Mesenchymal stem cell (in vitro differentiated cells and primary cell): ENCODE measurements around the gene LGALS1.
A peak's percentile ranks its signal among the peaks of the same experiment; 100 is the strongest.

ENCODE experiments used
- DNase-seq: peaks from one replicate; pipeline ENCODE4 v3.0.0-alpha.2; 2013
- H2AFZ ChIP-seq: one replicate; pipeline ENCODE4 v1.6.1; 2013; ENCODE audit warnings: low read depth, mild to moderate bottlenecking, control low read depth, inconsistent platforms, low read length, moderate library complexity
- H2AK5ac ChIP-seq: 2 replicates; pipeline ENCODE4 v1.6.1; 2013; ENCODE audit warnings: low read length, moderate library complexity, mild to moderate bottlenecking, inconsistent platforms; ENCODE audit not compliant: severe bottlenecking
- H2BK120ac ChIP-seq: one replicate; pipeline ENCODE4 v1.6.1; 2013; ENCODE audit warnings: low read depth, mild to moderate bottlenecking, inconsistent platforms, low read length, moderate library complexity
- H2BK12ac ChIP-seq, 2 experiments: one replicate each; pipeline ENCODE4 v1.6.1; 2013; ENCODE audit warnings: inconsistent platforms in 2 of 2, low read length in 2 of 2, mild to moderate bottlenecking in 2 of 2, moderate library complexity in 2 of 2, control low read depth in 1 of 2
- H2BK15ac ChIP-seq: one replicate; pipeline ENCODE4 v1.6.1; 2013; ENCODE audit warnings: mild to moderate bottlenecking, low read depth, inconsistent platforms; ENCODE audit not compliant: poor library complexity, severe bottlenecking
- H2BK5ac ChIP-seq: 2 replicates; pipeline ENCODE4 v1.6.1; 2013; ENCODE audit warnings: low read depth, mild to moderate bottlenecking, low read length, control low read depth, inconsistent platforms; ENCODE audit not compliant: poor library complexity, severe bottlenecking
- H3K14ac ChIP-seq, 2 experiments: one replicate each; pipeline ENCODE4 v1.6.1; 2013; ENCODE audit warnings: inconsistent platforms in 2 of 2, low read length in 2 of 2, control low read depth in 1 of 2, mild to moderate bottlenecking in 1 of 2, moderate library complexity in 1 of 2
- H3K18ac ChIP-seq, 2 experiments: one replicate each; pipeline ENCODE4 v1.6.1; 2013; ENCODE audit warnings: inconsistent platforms in 2 of 2, low read length in 2 of 2, control low read depth in 1 of 2, low read depth in 1 of 2, mild to moderate bottlenecking in 1 of 2
- H3K23ac ChIP-seq, 2 experiments: one replicate each; pipeline ENCODE4 v1.6.1; 2013; ENCODE audit warnings: inconsistent platforms in 2 of 2, low read length in 2 of 2, mild to moderate bottlenecking in 2 of 2, moderate library complexity in 2 of 2, control low read depth in 1 of 2
- H3K27ac ChIP-seq: 2 replicates; pipeline ENCODE4 v1.5.1; 2013; ENCODE audit warnings: mild to moderate bottlenecking, moderate library complexity, low read length, control low read depth, inconsistent platforms; ENCODE audit not compliant: poor library complexity, severe bottlenecking
- H3K27me3 ChIP-seq, 2 experiments: 2 replicates each; pipeline versions ENCODE4 v1.6.1 to v1.7.0; 2013; ENCODE audit warnings: low read length in 2 of 2, mild to moderate bottlenecking in 2 of 2, moderate library complexity in 2 of 2, control low read depth in 1 of 2, inconsistent platforms in 1 of 2; ENCODE audit not compliant: control insufficient read depth in 1 of 2, insufficient read depth in 1 of 2
- H3K36me3 ChIP-seq, 2 experiments: 2 replicates each; pipeline versions ENCODE4 v1.6.1 to v1.7.0; 2013; ENCODE audit warnings: low read length in 2 of 2, control low read depth in 1 of 2, inconsistent platforms in 1 of 2, low read depth in 1 of 2, mild to moderate bottlenecking in 1 of 2; ENCODE audit not compliant: insufficient read depth in 2 of 2, control insufficient read depth in 1 of 2
- H3K4ac ChIP-seq, 2 experiments: one replicate each; pipeline ENCODE4 v1.6.1; 2013; ENCODE audit warnings: inconsistent platforms in 2 of 2, low read length in 2 of 2, mild to moderate bottlenecking in 2 of 2, moderate library complexity in 2 of 2, control low read depth in 1 of 2, low read depth in 1 of 2
- H3K4me1 ChIP-seq: 2 replicates; pipeline ENCODE4 v1.6.1; 2013; ENCODE audit warnings: low read depth, low read length, control low read depth; ENCODE audit not compliant: control insufficient read depth, insufficient read depth
- H3K4me2 ChIP-seq: 2 replicates; pipeline ENCODE4 v1.6.1; 2013; ENCODE audit warnings: low read length, mild to moderate bottlenecking, inconsistent platforms; ENCODE audit not compliant: poor library complexity, severe bottlenecking
- H3K4me3 ChIP-seq, 2 experiments: 2 replicates each; pipeline versions ENCODE4 v1.5.1 to v1.7.0; 2013; ENCODE audit warnings: low read length in 2 of 2, mild to moderate bottlenecking in 2 of 2, control low read depth in 1 of 2, low read depth in 1 of 2; ENCODE audit not compliant: insufficient read depth in 1 of 2
- H3K79me1 ChIP-seq: replicated peaks from 2 replicates; pipeline ENCODE4 v1.6.1; 2013; ENCODE audit warnings: mild to moderate bottlenecking, control low read depth, low read length, inconsistent platforms; ENCODE audit not compliant: poor library complexity, severe bottlenecking
- H3K9ac ChIP-seq: 2 replicates; pipeline ENCODE4 v1.7.0; 2013; ENCODE audit warnings: mild to moderate bottlenecking, low read length, moderate library complexity
- H3K9me3 ChIP-seq: 2 replicates; pipeline ENCODE4 v1.7.0; 2013; ENCODE audit warnings: mild to moderate bottlenecking, low read length; ENCODE audit not compliant: control insufficient read depth
- H4K8ac ChIP-seq: one replicate; pipeline ENCODE4 v1.6.1; 2013; ENCODE audit warnings: inconsistent platforms, mild to moderate bottlenecking, low read length, moderate library complexity
- H4K91ac ChIP-seq: one replicate; pipeline ENCODE4 v1.6.1; 2013; ENCODE audit warnings: mild to moderate bottlenecking, low read length, inconsistent platforms
- WGBS: methylation state at CpG from one replicate; pipeline ENCODE4 v1.1.7; 2013; ENCODE audit warnings: mixed read lengths; 5-methylcytosine and 5-hydroxymethylcytosine counted together

The LGALS1 gene

GRCh38 chr22:37697538-37697835, 22.1 kb downstream of the LGALS1 start:
- no peak overlapping the region for H3K27ac ChIP-seq
- H2AK5ac ChIP-seq = no peak overlapping the region
- peak overlapping the region; percentile 18 to 57 for H2BK12ac ChIP-seq
- H4K8ac ChIP-seq = no peak overlapping the region
- H3K36me3 ChIP-seq = peaks cover 16 to 21% of the 10 kb centered on the region in 2 experiments
- H3K79me1 ChIP-seq = no peaks in the 10 kb centered on the region
- no peak overlapping the region for H3K18ac ChIP-seq
- no peak overlapping the region for H3K4ac ChIP-seq
- H2BK120ac ChIP-seq = no peak overlapping the region
- peak overlapping the region; percentile 62 for H2AFZ ChIP-seq
- H3K9me3 ChIP-seq = no peaks in the 10 kb centered on the region
- no peak overlapping the region for H3K23ac ChIP-seq
- peaks cover 9% of the 10 kb centered on the region for H3K4me1 ChIP-seq
- no peak overlapping the region for H2BK5ac ChIP-seq
- H3K27me3 ChIP-seq = no peaks in the 10 kb centered on the region
- peak overlapping the region; percentile 9 for H4K91ac ChIP-seq
- no peak overlapping the region for H3K14ac ChIP-seq
- H2BK15ac ChIP-seq = no peak overlapping the region
- no peak overlapping the region for H3K9ac ChIP-seq
- DNase-seq = no peak
- WGBS = 20% methylated on average over 1 of the region's 3 CpGs
- H3K4me3 ChIP-seq = no peak overlapping the region
- peak overlapping the region; percentile 73 for H3K4me2 ChIP-seq

- Histone ChIP-seq H3K36me3 (peaks cover 0 to 3% of the 10 kb centered on the region in 2 experiments), H3K4me2 (no peak overlapping the region), H3K4me3 (no peak overlapping the region), H3K9me3 (no peaks in the 10 kb centered on the region), H4K8ac (peak overlapping the region; percentile 14), H2BK5ac (no peak overlapping the region), H3K9ac (no peak overlapping the region), H3K4ac (no peak overlapping the region), H2BK120ac (no peak overlapping the region), H2BK12ac (no peak overlapping the region), H4K91ac (no peak overlapping the region), H3K23ac (no peak overlapping the region), H2AK5ac (no peak overlapping the region), H3K27ac (no peak overlapping the region), H3K79me1 (no peaks in the 10 kb centered on the region), H2BK15ac (no peak overlapping the region), H2AFZ (no peak overlapping the region), H3K14ac (peak overlapping the region in 1 of 2 experiments; percentile 68), H3K4me1 (peaks cover 7% of the 10 kb centered on the region), H3K27me3 (no peaks in the 10 kb centered on the region), H3K18ac (no peak overlapping the region)
- no peak for DNase-seq
- WGBS = 92% methylated on average over 8 of the region's 8 CpGs
Observed at GRCh38 chr22:37701141-37701786, 25.8 kb downstream of the LGALS1 start.

- H3K9me3 ChIP-seq = no peaks in the 10 kb centered on the region
- H3K36me3 ChIP-seq = peaks cover 0 to 7% of the 10 kb centered on the region in 2 experiments
- H3K14ac ChIP-seq = no peak overlapping the region
- no peak overlapping the region for H2BK15ac ChIP-seq
- no peak overlapping the region for H2BK120ac ChIP-seq
- H2BK12ac ChIP-seq = no peak overlapping the region
- no peak overlapping the region for H3K4me3 ChIP-seq
- H3K4me1 ChIP-seq = no peaks in the 10 kb centered on the region
- H3K4me2 ChIP-seq = no peak overlapping the region
- H4K8ac ChIP-seq = no peak overlapping the region
- no peaks in the 10 kb centered on the region for H3K79me1 ChIP-seq
- H3K27me3 ChIP-seq = no peaks in the 10 kb centered on the region
- 79% methylated on average over 7 of the region's 7 CpGs for WGBS
- no peak overlapping the region for H3K27ac ChIP-seq
- DNase-seq = no peak
- no peak overlapping the region for H2BK5ac ChIP-seq
- H3K23ac ChIP-seq = no peak overlapping the region
- H4K91ac ChIP-seq = no peak overlapping the region
- H3K9ac ChIP-seq = no peak overlapping the region
- H2AFZ ChIP-seq = no peak overlapping the region
- no peak overlapping the region for H3K4ac ChIP-seq
- H3K18ac ChIP-seq = no peak overlapping the region
- no peak overlapping the region for H2AK5ac ChIP-seq
Observed at GRCh38 chr22:37703906-37704305, 28.5 kb downstream of the LGALS1 start.

GRCh38 chr22:37704645-37705044, 29.2 kb downstream of the LGALS1 start:
- 100% methylated on average over 2 of the region's 3 CpGs for WGBS
- Histone ChIP-seq H2BK120ac (no peak overlapping the region), H3K4me3 (no peak overlapping the region), H3K36me3 (peaks cover 0 to 9% of the 10 kb centered on the region in 2 experiments), H3K4me1 (no peaks in the 10 kb centered on the region), H3K14ac (no peak overlapping the region), H4K91ac (no peak overlapping the region), H2AK5ac (no peak overlapping the region), H3K4me2 (no peak overlapping the region), H3K27me3 (no peaks in the 10 kb centered on the region), H3K4ac (no peak overlapping the region), H2BK5ac (no peak overlapping the region), H3K9ac (no peak overlapping the region), H2BK12ac (no peak overlapping the region), H3K23ac (no peak overlapping the region), H3K27ac (no peak overlapping the region), H3K9me3 (no peaks in the 10 kb centered on the region), H4K8ac (no peak overlapping the region), H2BK15ac (no peak overlapping the region), H2AFZ (no peak overlapping the region), H3K79me1 (no peaks in the 10 kb centered on the region), H3K18ac (no peak overlapping the region)
- no peak for DNase-seq
